B cell (primary cell): ENCODE measurements around the gene VTCN1.

Experiments
- EZH2 ChIP-seq: IDR thresholded peaks from 2 replicates; pipeline ENCODE4 v1.6.1; 2012; ENCODE audit warnings: borderline replicate concordance, low read depth, mild to moderate bottlenecking, moderate library complexity, low read length; ENCODE audit not compliant: insufficient read depth, poor library complexity, severe bottlenecking
- TF ChIP-seq, protein P1 (sequence below): fragments of 200-600 bp; IDR thresholded peaks from one replicate; pipeline ENCODE4 v1.8.0; 2022; ENCODE audit warnings: antibody characterized with exemption, mild to moderate bottlenecking

- TF ChIP-seq EZH2 = no peak
- TF ChIP-seq, protein P1, sequence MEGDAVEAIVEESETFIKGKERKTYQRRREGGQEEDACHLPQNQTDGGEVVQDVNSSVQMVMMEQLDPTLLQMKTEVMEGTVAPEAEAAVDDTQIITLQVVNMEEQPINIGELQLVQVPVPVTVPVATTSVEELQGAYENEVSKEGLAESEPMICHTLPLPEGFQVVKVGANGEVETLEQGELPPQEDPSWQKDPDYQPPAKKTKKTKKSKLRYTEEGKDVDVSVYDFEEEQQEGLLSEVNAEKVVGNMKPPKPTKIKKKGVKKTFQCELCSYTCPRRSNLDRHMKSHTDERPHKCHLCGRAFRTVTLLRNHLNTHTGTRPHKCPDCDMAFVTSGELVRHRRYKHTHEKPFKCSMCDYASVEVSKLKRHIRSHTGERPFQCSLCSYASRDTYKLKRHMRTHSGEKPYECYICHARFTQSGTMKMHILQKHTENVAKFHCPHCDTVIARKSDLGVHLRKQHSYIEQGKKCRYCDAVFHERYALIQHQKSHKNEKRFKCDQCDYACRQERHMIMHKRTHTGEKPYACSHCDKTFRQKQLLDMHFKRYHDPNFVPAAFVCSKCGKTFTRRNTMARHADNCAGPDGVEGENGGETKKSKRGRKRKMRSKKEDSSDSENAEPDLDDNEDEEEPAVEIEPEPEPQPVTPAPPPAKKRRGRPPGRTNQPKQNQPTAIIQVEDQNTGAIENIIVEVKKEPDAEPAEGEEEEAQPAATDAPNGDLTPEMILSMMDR = no peak
Observed at GRCh38 chr1:117231748-117232373, 21.1 kb upstream of the VTCN1 start.
